NCI-H128 (cell line): ENCODE measurements around the gene NEAT1.
A peak's percentile ranks its signal among the peaks of the same experiment; 100 is the strongest.

ENCODE experiments used
- DNase-seq: peaks from one replicate; lab custom pipeline; 2025; ENCODE audit not compliant: unreplicated experiment; lab: John Stamatoyannopoulos, UW

Gene NEAT1

GRCh38 chr11:65479184-65480145 is 56.9 kb downstream of the NEAT1 start:
- DNase-seq, result no peak

DNA sequence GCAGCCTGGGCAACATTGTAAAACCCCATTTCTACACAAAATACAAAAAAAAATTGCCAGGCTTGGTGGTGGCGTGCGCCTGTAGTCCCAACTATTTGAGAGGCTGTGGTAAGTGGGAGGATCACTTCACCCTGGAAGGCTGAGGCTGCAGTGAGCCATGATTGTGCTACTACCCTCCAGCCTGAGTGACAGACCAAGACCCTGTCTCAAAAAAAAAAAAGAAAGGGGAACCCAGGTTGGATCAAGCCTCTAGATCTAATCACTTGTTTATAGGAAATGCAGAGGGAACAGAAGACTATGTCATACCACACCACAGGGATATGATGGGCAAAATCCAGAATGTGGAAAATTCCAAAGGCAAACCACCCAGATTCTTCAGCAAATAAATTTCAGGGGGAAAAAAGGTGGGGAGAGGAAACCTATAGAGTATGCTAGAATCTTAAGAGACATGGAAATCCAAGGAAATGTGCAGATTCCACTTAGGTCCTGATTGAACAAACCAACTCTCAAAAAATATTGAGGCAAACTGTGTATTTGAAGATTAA is 59.8 kb downstream of the NEAT1 start:
- DNase-seq, result no peak

- DNase-seq, result no peak
Measured at GRCh38 chr11:65485920-65486219, 63.3 kb downstream of the NEAT1 start.

DNA sequence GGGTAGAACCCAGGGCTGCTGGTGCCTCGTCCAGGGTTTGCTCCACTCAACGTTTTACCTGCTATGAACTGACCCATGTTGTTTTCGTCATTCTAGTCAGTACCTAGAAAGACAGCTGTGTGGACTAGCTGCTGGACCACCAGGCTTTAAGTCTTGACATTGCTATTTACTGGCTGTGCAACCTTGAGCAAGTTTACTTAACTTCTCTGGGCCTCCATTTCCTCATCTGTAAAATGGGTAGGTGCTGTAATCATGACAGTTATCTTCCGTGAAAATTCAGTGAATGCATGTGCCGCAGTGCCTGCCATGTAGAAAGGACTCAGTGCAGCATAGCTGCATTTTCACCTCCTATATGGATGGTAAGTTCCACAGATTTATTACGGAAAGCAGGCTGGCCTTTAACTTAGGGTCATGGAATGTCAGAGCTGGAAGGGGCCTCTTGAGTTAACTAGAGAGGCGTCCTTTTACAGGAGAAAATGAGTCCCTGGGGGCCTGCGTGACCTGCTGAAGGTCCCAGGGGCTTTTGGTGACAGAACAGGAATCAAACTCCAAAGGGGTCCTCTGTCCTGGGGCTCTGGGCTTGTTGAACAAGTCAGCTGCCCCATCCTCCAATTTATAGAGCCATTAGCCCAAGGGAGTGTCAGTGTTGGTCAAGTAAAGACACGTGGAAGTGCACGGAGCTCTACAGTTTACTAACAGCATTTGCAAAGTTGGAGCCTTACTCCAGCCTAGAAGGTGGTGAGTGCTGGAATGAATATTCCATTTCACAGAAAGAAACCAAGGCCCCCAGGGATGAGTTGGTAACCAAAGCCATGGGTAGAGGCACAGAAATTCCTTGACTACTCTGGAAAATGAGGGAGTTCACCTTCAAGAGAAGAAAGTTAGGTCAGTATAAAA is 64.2 kb downstream of the NEAT1 start:
- DNase-seq, result no peak

- peak; percentile 96 for DNase-seq
Measured at GRCh38 chr11:65487467-65488272, 65.1 kb downstream of the NEAT1 start.

GRCh38 chr11:65488273-65489034 is 65.9 kb downstream of the NEAT1 start:
- DNase-seq, result no peak

- no peak for DNase-seq
Measured at GRCh38 chr11:65489035-65489705, 66.6 kb downstream of the NEAT1 start.

- no peak for DNase-seq
Measured at GRCh38 chr11:65489706-65490320, 67.2 kb downstream of the NEAT1 start.

DNA sequence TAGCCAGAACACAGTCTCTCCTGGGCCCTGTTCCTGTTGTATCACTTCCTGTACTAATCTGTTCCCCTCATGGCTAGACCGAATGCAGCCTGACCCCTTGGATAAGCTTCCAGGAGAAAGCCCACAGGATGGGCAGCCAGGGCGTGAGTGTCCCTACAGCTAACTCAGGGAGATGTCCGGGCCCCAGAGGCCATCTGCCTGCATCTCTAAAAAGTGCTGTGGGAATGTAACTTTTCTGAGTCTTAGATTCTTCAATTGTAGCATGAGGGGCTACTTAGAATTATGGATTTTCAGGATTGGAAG is 68.5 kb downstream of the NEAT1 start:
- no peak for DNase-seq

DNA sequence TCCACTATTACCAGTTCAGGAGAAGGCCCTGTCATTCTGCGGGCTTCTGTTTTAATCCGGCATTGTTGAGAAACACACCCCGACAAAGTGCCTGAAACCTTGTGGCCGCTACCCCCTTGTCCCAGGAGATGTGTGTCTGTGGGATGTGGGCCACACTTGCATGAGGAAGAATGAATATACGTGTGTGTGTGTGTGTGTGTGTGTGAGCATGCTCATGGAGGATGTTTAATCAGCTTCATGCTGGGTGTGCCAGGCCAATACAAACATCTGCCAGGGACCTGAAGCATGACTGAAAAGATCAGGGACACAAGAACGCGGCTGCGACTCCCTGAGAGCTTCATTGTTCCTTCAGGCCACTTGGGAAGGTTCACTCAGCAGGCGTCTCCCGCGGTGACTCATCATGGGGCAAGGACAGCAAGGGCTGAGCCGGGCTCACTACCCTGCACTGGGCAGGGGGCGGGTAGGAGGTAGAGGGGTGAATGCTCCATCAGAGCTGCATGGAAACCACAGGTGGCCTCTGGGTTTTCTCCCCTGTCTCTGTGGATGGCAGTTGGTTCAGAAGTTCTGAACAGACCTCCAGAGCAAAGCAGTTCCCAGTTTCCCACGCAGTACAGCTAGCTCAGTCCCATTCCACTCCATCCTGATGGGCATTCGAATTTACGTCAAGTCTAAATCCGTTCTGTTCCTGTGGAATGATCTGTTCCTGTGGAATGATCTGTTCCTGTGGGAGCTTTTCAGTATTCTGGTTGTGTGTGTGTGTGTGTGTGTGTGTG is 69.2 kb downstream of the NEAT1 start:
- peak; percentile 47 for DNase-seq

- no peak for DNase-seq
Measured at GRCh38 chr11:65492387-65492636, 69.7 kb downstream of the NEAT1 start.

DNA sequence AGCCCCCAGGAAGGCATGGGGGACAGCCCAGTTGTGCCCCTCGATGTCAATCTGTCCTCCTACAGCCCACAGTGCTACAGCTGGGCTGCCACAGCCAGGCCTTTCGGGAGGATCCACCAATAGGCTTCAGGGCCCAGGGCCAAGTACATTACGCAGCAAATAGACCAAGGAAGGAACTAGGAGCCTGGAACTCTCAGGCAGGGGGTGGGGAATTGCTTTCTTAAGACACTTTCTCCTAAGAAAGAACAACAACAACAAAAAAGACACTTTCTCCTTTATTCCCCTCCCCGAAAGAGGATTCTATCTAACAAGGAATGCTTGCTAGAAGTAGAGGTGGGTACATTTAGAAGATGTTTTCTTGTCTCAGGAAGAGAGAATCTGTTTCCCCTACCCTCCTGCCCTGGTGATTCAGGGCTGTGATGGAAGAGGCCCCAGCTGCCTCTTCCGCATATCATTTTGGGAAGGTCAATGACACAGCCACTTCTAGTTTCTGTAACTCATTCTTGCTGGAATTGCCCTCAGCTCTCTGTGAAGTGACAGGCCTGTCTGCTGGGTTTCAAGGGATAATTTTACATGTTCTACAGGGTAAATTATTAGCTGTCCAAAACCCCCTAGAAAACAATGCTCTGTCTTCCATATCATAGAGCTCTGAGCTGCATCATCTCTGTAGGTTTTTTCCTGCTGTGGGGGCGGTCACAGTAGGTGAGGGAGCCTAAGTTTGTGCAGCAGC is 70.2 kb downstream of the NEAT1 start:
- no peak for DNase-seq

GRCh38 chr11:65493367-65494176 is 71.0 kb downstream of the NEAT1 start:
- no peak for DNase-seq
